Activated CD8-positive, alpha-beta memory T cell treated with anti-CD3 and anti-CD28 coated beads, Interleukin-2, amount 50 U/mL, for 1 hour (primary cell): ENCODE data around the gene ALLC.
"Not testable (repeated sequence)": the region's sequence is repeated elsewhere in the genome, so short reads cannot be mapped to it uniquely, and the experiment has no call there.

Source experiments
- DNase-seq: peaks from one replicate; pipeline ENCODE4 v3.0.0-alpha.2; 2020; ENCODE audit errors: extremely low read depth

Gene ALLC

DNA sequence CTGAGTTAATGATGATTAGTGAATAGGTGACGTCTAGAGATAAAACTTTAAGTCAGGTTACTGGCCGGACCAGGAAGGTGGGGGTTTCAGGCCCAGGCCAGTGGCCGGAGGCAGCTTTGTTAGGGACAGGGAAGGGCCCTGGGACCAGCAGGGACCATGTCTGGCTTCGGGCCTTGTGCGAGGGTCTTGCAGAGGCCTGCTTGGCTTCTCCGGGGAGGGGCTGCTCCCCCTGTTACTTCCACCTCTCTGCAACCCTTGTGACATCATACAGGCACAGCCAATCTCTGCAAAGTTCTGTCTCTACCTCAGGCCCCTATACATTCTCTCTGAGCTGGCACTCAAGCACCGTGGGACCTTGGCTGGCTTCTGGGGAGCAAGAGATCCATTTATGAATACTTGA, at the start of gene ALLC:
Gene ALLC, plus strand, starts transcription at position 320 of the 400 bp plus-strand sequence. CDS start 12,958 bp downstream, outside the sequence.
- no peak for DNase-seq

DNA sequence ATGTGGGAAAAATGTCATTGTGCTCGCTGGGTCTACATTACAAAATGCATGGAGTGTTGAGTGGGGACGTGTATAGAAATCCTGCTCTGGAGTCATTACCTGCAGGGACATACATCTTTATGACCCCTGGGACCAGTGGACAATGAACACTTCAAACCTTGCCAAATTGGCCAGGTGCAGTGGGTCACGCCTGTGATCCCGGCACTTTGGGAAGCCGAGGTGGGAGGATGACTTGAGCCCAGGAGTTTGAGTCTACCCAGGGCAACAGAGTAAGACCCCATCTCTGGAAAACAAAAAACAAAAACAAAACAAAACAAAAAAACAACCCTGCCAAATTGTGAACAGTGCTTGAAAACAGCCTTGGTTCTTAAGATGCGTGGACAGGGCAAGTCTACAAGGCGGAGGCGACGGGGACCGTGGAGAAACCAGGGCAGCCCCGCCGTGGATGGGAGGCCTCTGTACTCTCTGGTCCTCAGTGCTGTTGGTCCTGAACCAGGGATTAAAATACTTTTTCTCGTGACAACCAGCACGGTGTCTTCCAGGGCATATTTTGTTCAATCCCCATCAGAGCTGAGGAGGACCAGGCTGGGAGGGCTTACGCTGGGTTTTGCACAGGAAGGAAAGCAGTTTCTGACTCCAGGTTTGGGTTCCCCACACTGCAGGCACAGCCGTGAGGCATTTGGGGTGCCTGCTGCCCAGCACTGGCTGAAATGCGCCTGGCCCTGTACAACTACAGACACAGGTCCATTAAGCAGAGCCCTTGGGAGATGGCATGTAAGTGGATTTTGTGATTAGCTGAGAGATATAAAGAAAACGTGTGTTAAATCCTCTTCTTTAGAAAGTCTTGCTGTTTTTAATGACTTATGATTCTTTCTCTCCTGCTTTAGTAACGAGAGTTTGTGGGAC, 49.4 kb upstream of the ALLC start:
- DNase-seq = no peak

DNA sequence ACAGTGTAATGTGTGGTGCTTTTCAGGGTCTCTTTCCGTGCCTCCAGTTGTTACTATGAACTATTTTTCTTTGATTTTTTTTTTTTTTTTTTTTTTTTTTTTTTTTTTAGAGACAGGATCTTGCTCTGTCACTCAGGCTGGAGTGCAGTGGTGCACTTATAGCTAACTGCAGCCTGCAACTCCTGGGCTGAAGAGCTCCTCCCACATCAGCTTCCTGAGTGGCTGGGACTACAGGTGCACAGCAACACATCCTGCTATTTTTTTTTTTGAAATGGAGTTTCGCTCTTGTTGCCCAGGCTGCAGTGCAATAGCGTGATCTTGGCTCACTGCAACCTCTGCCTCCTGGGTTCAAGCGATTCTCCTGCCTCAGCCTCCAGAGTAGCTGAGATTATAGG, 48.7 kb upstream of the ALLC start:
- DNase-seq = not testable (repeated sequence)

DNA sequence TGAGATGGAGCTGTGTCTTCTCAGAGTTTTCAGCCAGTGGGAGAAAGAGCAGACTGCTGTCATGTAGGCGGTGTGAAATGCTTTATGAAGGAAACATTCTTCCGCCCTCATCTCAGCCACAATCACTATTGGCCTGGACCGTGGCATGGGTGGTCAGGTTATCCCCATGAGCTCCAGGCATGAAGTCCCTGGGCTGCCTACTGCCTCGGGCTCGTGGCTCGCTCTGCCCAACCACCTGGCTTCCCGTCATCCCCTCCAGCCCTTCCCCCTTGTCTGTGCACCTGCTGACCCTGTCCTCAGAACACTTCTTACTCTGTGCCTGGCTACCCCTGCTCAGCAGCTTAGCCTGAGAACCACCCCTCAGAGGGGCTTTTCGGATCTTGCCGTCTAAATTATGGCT, 47.6 kb upstream of the ALLC start:
- DNase-seq = no peak

DNA sequence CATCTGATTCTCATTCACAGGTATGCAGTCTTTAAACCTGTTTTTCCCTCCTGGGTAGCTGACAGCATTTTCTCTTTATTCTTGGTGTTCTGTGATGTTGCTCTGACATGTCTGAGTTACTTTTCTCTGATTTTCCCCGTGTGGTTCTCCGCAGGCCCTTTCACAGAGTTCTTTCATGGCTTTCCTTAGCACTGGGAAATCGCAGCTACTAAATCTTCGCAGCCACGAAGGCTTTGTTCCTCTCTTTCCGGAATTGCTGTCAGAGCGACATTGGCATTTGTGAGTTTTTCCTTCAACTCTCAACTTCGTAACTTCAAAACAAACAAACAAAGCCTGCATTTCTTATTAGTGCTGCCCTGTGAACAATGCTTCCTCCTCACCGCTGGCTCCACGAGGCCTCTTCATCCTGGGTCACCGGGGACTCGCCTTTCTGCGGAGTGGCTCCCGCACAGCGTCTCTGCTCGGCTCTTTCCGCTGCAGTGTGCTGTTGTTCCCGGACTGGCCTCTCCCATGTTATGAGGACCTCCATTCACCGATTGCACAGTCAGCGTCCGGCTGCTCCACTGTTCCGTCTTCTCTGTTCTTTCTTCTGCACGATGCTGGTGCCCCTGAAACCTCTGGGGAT, 47.0 kb upstream of the ALLC start:
- DNase-seq = no peak

DNA sequence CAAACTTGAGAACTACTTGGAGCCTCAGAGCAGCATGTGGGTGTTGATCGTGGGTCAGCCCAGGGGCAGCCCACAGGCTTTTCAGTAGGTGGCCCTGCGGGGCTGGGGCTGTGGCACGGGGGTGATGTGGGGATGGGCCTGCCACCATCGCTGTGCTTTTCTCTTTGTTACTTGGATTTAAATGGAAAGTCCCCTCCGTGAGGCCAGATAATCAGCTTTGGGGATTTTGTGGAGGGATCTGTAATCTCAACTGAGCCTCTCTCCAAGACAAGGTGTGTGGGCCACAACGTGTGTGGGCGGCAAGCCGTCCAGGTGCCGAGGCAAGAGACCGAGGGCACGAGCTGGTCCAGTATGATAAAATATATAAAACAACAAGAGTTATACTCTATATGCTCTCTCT, 46.4 kb upstream of the ALLC start:
- no peak for DNase-seq

DNA sequence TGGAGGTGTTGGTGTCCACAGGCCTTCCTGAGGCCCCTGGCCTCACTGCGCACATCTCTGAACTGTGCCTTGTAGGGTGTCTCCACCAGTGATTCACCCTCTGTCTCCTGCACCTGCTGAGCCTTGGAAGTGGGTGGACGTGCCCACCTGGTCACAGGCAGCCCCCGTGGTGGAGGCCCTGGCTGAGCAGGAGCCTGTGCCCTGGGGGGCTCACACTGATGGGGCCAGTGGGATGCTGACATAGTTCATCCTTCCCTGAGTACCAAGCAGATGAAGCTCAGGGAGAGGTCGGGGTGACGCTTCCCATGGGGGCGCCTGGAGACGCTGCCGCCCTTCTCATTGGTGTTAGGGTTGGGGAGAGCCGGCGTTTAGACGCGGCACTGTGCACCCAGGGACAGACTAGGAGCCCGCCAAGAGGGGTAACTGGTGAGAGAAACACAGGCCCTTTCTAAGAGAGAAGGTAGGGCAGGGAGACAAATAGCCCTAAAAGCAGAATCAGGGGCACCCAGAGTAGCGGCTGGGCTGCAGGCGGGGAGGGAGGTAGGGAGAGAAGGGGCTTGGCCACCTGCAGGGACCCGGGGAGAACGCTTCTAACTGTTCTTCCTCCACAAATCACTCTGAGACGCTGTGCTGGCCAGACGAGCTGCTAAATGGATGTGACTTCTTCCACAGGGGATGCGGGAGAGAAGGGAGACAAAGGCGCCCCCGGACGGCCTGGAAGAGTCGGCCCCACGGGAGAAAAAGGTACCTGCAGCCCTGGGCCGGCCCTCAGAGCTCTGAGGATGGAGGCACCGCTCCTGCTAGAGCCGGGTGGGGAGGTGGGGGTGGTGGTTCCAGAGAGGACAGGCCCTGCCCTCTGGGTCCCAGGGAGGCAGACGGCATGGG, 45.1 kb upstream of the ALLC start:
- DNase-seq = no peak

DNA sequence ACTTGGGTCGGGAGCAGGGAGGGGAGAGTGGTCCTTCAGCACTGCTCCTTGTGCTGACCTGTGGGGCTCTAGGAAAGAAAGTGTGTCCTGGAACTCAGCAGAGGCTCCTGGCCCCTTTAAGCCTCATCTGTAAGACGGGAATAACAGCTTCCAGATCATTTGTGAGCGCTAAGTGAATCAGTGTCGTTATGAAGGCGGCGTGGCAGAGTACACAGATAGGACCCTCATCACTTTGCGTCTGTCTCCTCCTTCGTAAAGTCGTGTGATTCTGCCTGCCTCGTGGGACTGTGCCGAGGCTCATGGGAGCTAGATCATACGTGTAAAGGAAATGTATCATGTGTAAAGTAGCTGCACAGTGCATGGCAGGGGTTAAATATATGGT, 44.5 kb upstream of the ALLC start:
- no peak for DNase-seq

DNA sequence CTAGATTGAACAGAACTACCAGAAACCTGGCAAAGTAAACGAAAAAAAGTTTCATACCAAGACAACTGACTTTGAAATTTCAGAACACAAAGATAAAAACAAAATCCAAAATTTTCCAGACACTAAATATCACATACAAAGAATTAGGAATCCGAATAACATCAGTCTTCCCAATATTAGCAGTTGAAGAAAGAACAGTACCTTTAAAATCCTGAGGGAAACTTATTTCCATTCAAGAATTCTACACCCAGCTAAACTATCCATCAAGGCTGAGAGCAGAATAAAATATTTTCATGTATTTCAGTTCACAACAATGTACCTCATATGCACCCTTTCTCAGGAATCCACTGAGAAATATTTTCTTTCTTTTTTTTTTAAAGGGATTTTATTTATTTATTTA, 43.3 kb upstream of the ALLC start:
- not testable (repeated sequence) for DNase-seq

DNA sequence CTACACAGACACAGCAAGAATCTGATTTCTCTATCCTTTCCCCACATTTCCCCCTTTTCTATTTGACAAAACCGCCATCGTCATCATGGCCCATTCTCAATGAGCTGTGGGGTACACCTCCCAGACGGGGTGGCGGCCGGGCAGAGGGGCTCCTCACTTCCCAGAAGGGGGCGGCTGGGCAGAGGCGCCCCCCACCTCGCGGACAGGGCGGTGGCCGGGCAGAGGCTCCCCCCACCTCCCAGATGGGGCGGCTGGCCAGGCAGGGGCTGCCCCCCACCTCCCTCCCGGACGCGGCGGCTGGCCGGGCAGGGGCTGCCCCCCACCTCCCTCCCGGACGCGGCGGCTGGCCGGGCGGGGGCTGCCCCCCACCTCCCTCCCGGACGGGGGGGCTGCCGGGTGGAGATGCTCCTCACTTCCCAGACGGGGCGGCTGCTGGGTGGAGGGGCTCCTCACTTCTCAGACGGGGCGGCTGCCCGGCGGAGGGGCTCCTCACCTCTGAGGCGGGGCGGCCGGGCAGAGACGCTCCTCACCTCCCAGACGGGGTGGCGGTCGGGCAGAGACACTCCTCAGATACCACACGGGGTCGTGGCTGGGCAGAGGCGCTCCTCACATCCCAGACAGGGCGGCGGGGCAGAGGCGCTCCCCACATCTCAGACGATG, 42.3 kb upstream of the ALLC start:
- DNase-seq = not testable (repeated sequence)

DNA sequence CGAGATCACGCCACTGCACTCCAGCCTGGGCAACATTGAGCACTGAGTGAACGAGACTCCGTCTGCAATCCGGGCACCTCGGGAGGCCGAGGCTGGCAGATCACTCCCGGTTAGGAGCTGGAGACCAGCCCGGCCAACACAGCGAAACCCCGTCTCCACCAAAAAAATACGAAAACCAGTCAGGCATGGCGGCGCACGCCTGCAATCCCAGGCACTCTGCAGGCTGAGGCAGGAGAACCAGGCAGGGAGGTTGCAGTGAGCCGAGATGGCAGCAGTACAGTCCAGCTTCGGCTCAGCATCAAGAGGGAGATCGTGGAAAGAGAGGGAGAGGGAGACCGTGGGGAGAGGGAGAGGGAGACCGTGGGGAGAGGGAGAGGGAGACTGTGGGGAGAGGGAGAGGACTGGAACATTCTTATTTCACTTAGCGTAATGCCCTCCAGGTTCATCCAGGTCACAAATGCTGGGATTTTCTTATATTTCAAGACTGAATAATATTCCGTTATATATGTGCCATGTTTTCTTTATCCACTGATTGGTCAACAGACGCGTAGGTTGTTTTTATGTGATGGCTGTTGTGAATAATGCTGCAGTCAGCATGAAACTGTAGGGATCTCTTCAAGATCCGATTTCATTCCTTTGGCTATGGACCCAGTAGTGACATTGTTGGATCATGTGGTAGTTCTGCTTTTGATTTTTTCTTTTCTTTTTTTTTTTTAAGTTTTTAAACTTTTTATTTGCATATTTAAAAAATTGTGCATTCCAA, 41.4 kb upstream of the ALLC start:
- not testable (repeated sequence) for DNase-seq

DNA sequence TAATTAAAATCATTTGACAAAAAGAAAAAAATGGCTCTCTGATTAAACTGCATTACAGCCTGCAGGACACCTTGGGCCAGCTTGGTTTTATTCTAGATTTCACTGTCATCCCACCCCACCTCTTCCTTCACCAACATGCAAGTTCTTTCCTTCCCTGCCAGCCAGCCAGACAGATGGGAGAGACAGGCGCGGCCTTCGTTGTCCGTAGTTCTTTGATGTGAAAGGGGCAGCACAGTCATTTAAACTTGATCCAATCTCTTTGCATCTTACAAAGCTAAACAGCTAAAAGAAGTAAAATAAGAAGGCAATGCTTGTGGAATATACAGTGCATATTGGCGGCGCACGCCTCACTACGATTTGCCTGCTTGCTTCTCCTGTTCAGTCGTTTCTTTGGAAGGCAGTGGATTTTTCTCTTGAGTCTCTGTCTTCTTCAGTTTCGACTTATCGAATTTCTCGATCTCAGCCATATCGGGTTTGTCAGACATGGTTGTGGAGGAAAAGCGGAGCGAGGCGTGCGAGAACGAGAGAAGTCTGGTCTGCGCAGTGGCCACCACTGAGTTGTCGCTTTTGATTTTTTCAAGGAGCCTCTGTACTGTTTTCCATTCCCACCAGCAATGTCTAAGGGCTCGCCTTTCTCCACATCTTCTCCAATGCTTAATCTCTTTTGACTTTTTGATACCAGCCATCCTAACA, 40.7 kb upstream of the ALLC start:
- no peak for DNase-seq

DNA sequence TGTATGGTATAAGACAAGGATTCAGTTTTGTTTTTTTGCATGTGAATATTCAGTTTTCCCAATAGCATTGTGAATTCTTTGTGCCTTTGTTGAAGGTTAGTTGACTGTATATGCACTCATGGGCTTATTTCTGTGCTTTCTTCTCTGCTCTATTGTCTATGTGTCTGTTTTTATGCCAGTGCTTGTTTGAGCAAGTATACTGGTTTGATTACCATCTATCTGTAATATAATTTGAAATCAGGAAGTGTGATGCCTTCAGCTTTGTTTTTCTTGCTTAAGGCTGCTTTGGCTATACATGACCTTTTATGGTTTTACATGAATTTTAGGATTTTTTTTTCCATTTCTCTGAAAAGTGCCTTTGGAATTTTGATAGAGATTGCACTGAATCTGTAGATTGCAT, 39.6 kb upstream of the ALLC start:
- no peak for DNase-seq

DNA sequence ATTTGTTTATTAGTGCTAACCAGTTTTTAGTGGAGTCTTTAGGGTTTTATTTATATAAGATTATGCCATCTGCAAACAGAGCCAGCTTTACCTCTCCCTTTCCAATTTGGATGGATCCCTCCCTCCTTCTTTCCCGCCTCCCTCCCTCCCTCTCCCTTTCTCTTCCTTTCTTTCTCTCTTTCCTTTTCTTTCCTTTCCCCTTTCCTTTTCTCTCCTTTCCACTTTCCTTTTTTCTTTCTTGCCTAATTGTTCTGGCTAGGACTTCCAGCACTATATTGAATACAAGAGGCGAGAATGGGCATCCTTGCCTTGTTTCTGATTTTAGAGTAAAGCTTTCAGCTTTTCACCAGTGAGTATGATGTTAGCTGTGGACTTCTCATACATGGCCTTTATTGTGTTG, 39.0 kb upstream of the ALLC start:
- no peak for DNase-seq

DNA sequence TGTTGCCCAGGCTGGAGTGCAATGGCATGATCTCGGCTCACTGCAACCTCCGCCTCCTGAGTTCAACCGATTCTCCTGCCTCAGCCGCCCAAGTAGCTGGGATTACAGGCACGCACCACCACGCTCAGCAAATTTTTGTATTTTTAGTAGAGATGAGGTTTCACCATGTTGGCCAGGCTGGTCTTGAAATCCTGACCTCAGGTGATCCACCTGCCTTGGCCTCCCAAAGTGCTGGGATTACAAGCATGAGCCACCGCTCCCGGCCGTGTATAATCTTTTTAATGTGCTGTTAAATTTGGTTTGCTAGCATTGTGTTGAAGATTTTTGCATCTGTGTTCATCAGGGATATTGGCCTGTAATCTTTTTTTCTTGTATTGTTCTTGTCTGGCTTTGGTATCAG, 38.3 kb upstream of the ALLC start:
- not testable (repeated sequence) for DNase-seq

DNA sequence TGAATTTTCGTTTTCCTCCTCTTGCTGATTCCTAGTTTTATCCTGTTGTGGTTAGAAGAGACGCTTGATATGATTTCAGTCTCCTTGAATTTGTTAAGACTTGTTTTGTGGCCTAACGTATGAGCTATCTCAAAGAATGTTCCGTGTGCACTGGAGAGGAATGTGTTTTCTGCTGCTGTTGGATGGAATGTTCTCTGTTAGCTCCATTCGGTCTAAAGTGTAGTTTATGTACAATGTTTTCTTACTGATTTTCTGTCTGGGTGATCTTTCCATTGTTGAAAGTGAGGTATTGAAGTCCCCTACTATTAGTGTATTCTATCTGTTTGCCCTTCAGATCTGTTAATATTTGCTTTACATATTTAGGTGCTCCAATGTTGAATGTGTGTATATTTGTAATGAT, 37.2 kb upstream of the ALLC start:
- no peak for DNase-seq

DNA sequence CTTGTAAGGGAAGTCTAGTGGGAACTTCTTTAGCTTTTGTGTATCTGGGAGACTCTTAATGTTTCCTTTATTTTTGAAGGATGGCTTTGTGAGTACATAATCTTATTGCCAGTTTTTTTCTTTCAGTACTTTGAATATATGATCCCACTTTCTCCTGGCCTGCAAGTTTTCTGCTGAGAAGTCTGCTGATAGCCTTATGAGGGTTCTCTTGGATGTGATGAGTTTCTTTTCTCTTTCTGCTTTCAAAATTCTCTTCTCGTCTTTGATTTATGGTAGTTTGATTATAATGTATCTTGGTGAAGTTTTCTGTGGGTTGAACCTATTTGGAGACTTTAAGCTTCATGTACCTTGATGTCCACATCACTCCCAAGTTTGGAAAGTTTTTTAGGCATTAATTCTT, 35.0 kb upstream of the ALLC start:
- DNase-seq = no peak

DNA sequence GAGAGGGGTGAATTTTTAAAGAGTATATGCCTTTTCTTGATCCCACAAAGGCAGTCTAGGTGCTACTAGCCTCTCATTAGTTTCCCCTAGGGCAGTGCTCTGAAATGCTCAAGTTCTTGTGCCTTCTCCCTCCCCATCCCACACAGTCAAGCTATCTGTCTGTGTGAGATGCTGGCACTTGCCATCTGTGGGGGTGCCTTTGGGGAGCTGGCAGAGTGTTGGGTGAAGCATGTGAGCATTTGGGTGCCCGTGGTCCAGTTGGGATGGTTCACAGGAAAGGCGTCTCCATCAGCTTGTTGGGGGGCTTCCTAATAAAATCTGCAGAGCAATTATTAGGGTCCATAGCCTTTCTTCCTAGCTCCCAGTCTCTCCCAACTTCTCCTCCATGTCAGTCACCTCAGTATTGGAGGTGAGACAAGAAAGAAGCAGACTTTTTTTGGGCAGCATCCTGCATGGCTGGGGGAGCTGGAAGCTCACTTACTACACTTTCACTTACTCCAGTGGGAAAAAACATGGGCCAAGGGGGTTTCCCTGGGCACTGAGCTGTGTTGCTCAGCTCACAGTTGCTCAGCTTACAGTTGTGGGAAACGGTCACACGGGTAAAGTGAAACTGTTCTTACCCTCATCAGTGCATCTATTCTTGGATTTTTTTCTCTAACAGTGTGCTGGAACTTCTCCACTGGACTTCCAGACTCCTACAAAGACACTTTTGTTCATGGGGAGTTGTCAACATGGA, 33.8 kb upstream of the ALLC start:
- no peak for DNase-seq

DNA sequence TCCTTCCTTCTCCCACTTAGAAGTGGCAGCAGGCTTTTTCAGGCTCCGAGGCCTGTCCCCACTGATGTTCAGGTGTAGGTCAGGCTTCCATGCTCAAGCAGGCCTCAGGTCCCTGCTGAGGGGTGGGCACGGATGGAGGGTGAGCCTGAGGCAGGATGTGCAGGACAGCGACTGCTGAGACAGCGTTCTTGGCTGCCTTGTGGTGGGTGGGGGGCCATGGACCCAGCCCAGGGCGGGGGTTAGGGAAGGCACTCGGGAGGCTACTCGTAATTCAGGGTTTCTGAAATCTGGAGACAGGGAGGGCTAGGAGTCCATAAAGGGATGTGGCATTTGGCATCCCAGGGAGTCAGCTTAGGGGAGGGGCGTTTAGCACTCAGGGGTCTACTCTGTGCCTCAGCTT, 32.8 kb upstream of the ALLC start:
- DNase-seq = no peak
